HL-60 (cell line): ENCODE measurements around the gene GRM8.

Source experiments
- GABPA ChIP-seq: IDR thresholded peaks from 2 replicates; pipeline ENCODE4 v1.6.1; 2012; ENCODE audit warnings: low read depth
- POLR2AphosphoS5 ChIP-seq: IDR thresholded peaks from 2 replicates; pipeline ENCODE4 v1.6.1; 2012; ENCODE audit warnings: low read depth
- REST ChIP-seq: IDR thresholded peaks from 2 replicates; pipeline ENCODE4 v1.6.1; 2012; ENCODE audit warnings: low read depth; ENCODE audit not compliant: insufficient replicate concordance
- SPI1 ChIP-seq: IDR thresholded peaks from 2 replicates; pipeline ENCODE4 v1.6.1; 2012; ENCODE audit warnings: low read depth, mild to moderate bottlenecking, borderline replicate concordance
- TF ChIP-seq, protein P1 (sequence below): IDR thresholded peaks from one replicate; pipeline ENCODE4 v1.5.1; 2011; ENCODE audit warnings: low read length, control low read depth, inconsistent platforms; ENCODE audit not compliant: insufficient read depth

DNA sequence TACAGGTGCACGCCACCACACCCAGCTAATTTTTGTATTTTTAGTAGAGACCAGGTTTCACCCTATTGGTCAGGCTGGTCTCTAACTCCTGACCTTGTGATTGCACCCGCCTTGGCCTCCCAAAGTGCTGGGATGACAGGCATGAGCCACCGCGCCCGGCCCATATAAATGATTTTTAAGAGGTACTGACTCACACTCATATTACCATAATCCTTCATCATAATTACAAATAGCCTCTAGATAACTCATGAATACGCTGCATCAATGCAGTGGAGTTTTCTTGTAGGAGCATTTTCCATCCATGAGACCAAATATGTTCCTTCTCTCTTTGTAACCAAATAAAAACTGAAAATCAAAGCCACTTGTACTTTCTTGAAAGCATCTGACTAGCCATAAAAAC, 193.3 kb downstream of the GRM8 start:
- TF ChIP-seq POLR2AphosphoS5 = no peak
- TF ChIP-seq, protein P1, sequence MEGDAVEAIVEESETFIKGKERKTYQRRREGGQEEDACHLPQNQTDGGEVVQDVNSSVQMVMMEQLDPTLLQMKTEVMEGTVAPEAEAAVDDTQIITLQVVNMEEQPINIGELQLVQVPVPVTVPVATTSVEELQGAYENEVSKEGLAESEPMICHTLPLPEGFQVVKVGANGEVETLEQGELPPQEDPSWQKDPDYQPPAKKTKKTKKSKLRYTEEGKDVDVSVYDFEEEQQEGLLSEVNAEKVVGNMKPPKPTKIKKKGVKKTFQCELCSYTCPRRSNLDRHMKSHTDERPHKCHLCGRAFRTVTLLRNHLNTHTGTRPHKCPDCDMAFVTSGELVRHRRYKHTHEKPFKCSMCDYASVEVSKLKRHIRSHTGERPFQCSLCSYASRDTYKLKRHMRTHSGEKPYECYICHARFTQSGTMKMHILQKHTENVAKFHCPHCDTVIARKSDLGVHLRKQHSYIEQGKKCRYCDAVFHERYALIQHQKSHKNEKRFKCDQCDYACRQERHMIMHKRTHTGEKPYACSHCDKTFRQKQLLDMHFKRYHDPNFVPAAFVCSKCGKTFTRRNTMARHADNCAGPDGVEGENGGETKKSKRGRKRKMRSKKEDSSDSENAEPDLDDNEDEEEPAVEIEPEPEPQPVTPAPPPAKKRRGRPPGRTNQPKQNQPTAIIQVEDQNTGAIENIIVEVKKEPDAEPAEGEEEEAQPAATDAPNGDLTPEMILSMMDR = no peak
- no peak for TF ChIP-seq REST
- no peak for TF ChIP-seq GABPA
- TF ChIP-seq SPI1 = no peak
